ENCODE data around the gene MANBA. TPM values are rescaled to one million over a fixed set of nuclear protein-coding genes. Genes with fewer than 3 reads are reported as not detected.

Gene MANBA
- total RNA-seq, 1 experiment from 2014 or later = 21.4 TPM

DNA sequence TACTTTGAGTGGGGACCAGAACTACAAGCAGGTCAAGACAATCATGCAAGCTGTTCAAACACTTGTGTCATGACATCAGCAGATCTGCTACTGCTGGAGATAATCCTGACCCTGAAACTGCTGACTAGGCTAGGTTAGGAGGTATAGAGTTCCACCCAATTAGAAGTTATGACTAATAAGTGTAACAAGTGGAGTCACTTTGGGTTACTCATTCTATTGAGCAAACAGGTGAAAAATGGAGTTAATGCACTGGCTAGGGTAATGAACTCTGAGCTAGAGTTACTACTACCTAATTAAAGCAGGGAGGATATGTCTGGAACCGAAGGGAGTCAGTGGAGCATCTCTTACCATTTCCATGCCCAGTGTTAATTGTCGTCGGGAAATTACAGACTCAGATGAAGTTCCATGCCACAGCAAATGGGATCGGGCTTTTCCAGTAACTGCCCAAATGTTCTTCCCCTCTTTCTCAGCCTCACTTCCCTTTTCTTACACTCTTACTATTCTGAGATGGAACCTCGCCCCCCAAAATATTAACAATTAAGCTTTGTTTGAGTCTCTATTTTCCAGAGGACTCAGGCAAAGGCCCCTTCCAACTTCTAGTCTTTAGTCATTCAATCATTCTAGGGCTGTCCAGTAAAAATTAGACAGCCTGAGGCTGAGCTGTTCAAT, 19.8 kb upstream of the MANBA start:
- no peak overlapping the region for H3K27ac ChIP-seq (ENCODE audit: insufficient read length, low read depth, low read length)
- DNase-seq = no peak
- TF ChIP-seq CTCF (conservative IDR thresholded peaks at IDR 0.05) = no peak

More for the DNA sequence above, 19.8 kb upstream of the MANBA start:
- Mint-ChIP-seq H3K27ac (no peak overlapping the region), H3K4me3 (no peak overlapping the region), H3K27me3 (ENCODE audit: low read depth) (no peaks in the 10 kb centered on the region; the same call in 1 of the 2 replicates), H3K36me3 (ENCODE audit: insufficient read depth in 1 of 3, low read depth in 3 of 3) (no peaks in the 10 kb centered on the region), H3K4me1 (peaks cover 0 to 4% of the 10 kb centered on the region in 2 experiments; a peak in 1 of 4 replicates), H3K9me3 (no peaks in the 10 kb centered on the region)
- H3K56ac ChIP-seq (ENCODE audit: insufficient read length, low read depth, low read length) = no peak overlapping the region
- H4K5ac ChIP-seq (ENCODE audit: insufficient read length, low read depth, low read length) = no peak overlapping the region
- H2BK12ac ChIP-seq (ENCODE audit: insufficient read length, low read depth, low read length) = no peak overlapping the region
- H4K20me1 ChIP-seq (ENCODE audit: control insufficient read depth, insufficient read depth, insufficient read length) = no peaks in the 10 kb centered on the region
- H2BK20ac ChIP-seq (ENCODE audit: low read depth, low read length, poor library complexity, severe bottlenecking) = no peak overlapping the region
- H4K91ac ChIP-seq (ENCODE audit: insufficient read length, low read depth, low read length) = no peak overlapping the region
- H3K79me2 ChIP-seq (ENCODE audit: insufficient read depth, low read length) = no peaks in the 10 kb centered on the region
- H2AK5ac ChIP-seq (ENCODE audit: insufficient read length, low read length) = no peak overlapping the region
- no peak overlapping the region for H3K14ac ChIP-seq (ENCODE audit: insufficient read depth, low read length)
- no peaks in the 10 kb centered on the region for H3K27me3 ChIP-seq (ENCODE audit: insufficient read depth, low read length)
- no peak overlapping the region for H2BK5ac ChIP-seq (ENCODE audit: insufficient read length, low read length)
- no peak overlapping the region for H3K9ac ChIP-seq (ENCODE audit: extremely low read depth, insufficient read length, low read length)
- H4K8ac ChIP-seq (replicated peaks; ENCODE audit: insufficient read length, low read depth, low read length) = no peak overlapping the region
- H3K79me1 ChIP-seq (ENCODE audit: insufficient read depth, low read depth, low read length, poor library complexity, severe bottlenecking) = no peaks in the 10 kb centered on the region
- WGBS (ENCODE audit: extremely low coverage, insufficient read length, low lambda C conversion rate) = no CpG with 5 or more reads among the region's 5 CpGs
- H2BK120ac ChIP-seq (ENCODE audit: low read depth, low read length, poor library complexity, severe bottlenecking) = no peak overlapping the region
- H2AFZ ChIP-seq (ENCODE audit: low read length) = no peak overlapping the region
- no peak overlapping the region for H3K4me2 ChIP-seq (ENCODE audit: insufficient read depth, insufficient read length, low read length)
- no peak overlapping the region for H3K4ac ChIP-seq (ENCODE audit: low read depth, low read length)
- no peaks in the 10 kb centered on the region; the same call in 1 of the 2 replicates for H3K4me1 ChIP-seq (ENCODE audit: insufficient read depth, low read length)
- no peaks in the 10 kb centered on the region for H3K23me2 ChIP-seq (ENCODE audit: insufficient read length, low read depth, low read length, poor library complexity, severe bottlenecking)
- no peaks in the 10 kb centered on the region for H3K9me3 ChIP-seq (ENCODE audit: control insufficient read depth, low read depth, low read length)
- H3K18ac ChIP-seq (ENCODE audit: insufficient read length, low read depth, low read length) = no peak overlapping the region
- H3T11ph ChIP-seq (ENCODE audit: low read length) = no peak overlapping the region
- no peak overlapping the region for H3K23ac ChIP-seq (ENCODE audit: insufficient read length, low read depth, low read length)
- H2BK15ac ChIP-seq (ENCODE audit: low read depth, low read length) = no peak overlapping the region
